SK-MEL-5 (cell line): ENCODE measurements around the gene EYA2. TPM values are rescaled to one million over a fixed set of nuclear protein-coding genes. Genes with fewer than 3 reads are reported as not detected.

Source experiments
- DNase-seq: peaks from one replicate; pipeline ENCODE4 v3.0.0-alpha.2; 2016; ENCODE audit warnings: low read depth, low spot score
- in situ Hi-C: cut with HindIII; loops from 2 replicates; pipeline ENCODE4 v1.10.0; 2016; ENCODE audit warnings: low sequenced_read_pairs, high pct_unique_total_duplicates, low pct_unique_long_range_greater_than_20kb
- total RNA-seq: library from RNA; depleted of rRNA; stranded (reverse); fragments of >200 nt; shearing (Covaris generic); gene quantifications from 2 replicates; pipeline ENCODE4 v1.2.3, GENCODE V29; 2014

Gene EYA2
- total RNA-seq, 1 experiment from 2014 or later: not detected

- no peak for DNase-seq
- in situ Hi-C loops: no loop called here
Observed at GRCh38 chr20:46963196-46963529, 68.5 kb downstream of the EYA2 start.

- in situ Hi-C loops: no loop called here
Observed at GRCh38 chr20:46963758-46964617, 69.3 kb downstream of the EYA2 start.

GRCh38 chr20:46964618-46965455 is 70.2 kb downstream of the EYA2 start:
- in situ Hi-C loops: no loop called here
- no peak for DNase-seq

More at GRCh38 chr20:46963758-46964617, 69.3 kb downstream of the EYA2 start:
- DNase-seq: no peak

GRCh38 chr20:46965477-46965876 is 70.8 kb downstream of the EYA2 start:
- in situ Hi-C loops: no loop called here
- DNase-seq: no peak

GRCh38 chr20:46967646-46968045 is 73.0 kb downstream of the EYA2 start:
- no peak for DNase-seq
- in situ Hi-C loops: no loop called here

- DNase-seq: peak; percentile 80
- in situ Hi-C loops: no loop called here
Observed at GRCh38 chr20:46970937-46971630, 76.4 kb downstream of the EYA2 start.

GRCh38 chr20:46973766-46974165 is 79.1 kb downstream of the EYA2 start:
- no peak for DNase-seq
- in situ Hi-C loops: no loop called here

- in situ Hi-C loops: no loop called here
- DNase-seq: no peak
Observed at GRCh38 chr20:46974669-46975434, 80.2 kb downstream of the EYA2 start.

GRCh38 chr20:46975976-46976375 is 81.3 kb downstream of the EYA2 start:
- in situ Hi-C loops: no loop called here
- no peak for DNase-seq

GRCh38 chr20:46977204-46977603 is 82.6 kb downstream of the EYA2 start:
- no peak for DNase-seq
- in situ Hi-C loops: no loop called here

GRCh38 chr20:46977909-46978588 is 83.4 kb downstream of the EYA2 start:
- in situ Hi-C loops: no loop called here

GRCh38 chr20:46978951-46979491 is 84.4 kb downstream of the EYA2 start:
- DNase-seq: no peak
- in situ Hi-C loops: no loop called here

More at GRCh38 chr20:46977909-46978588, 83.4 kb downstream of the EYA2 start:
- DNase-seq: no peak

GRCh38 chr20:46979603-46980241 is 85.1 kb downstream of the EYA2 start:
- in situ Hi-C loops: no loop called here
- DNase-seq: no peak

- in situ Hi-C loops: no loop called here
- DNase-seq: no peak
Observed at GRCh38 chr20:46981184-46981583, 86.5 kb downstream of the EYA2 start.

GRCh38 chr20:46983466-46983865 is 88.8 kb downstream of the EYA2 start:
- no peak for DNase-seq
- in situ Hi-C loops: no loop called here

GRCh38 chr20:46984405-46984804 is 89.8 kb downstream of the EYA2 start:
- in situ Hi-C loops: no loop called here
- DNase-seq: no peak
